ENCODE results near the gene CCDC40.

The CCDC40 gene

GRCh38 chr17:80047176-80047575 is 10.7 kb downstream of the CCDC40 start:
- peak; percentile 33 for DNase-seq (ENCODE audit: low spot score)

GRCh38 chr17:80049986-80050385 is 13.5 kb downstream of the CCDC40 start:
- no peak for DNase-seq (ENCODE audit: low spot score)

GRCh38 chr17:80050706-80051105 is 14.3 kb downstream of the CCDC40 start:
- DNase-seq (ENCODE audit: low spot score) = peak; percentile 28

GRCh38 chr17:80051681-80052080 is 15.2 kb downstream of the CCDC40 start:
- peak; percentile 24 for DNase-seq (ENCODE audit: low spot score)

GRCh38 chr17:80053102-80053501 is 16.7 kb downstream of the CCDC40 start:
- peak; percentile 24 for DNase-seq (ENCODE audit: low spot score)

- no peak for DNase-seq (ENCODE audit: low spot score)
These were observed 19.2 kb downstream of the CCDC40 start for GRCh38 chr17:80055597-80055996.

GRCh38 chr17:80058311-80058955 is 22.0 kb downstream of the CCDC40 start:
- peak; percentile 25 for DNase-seq (ENCODE audit: low spot score)

GRCh38 chr17:80060644-80061043 is 24.2 kb downstream of the CCDC40 start:
- no peak for DNase-seq (ENCODE audit: low spot score)

- DNase-seq (ENCODE audit: low spot score) = peak; percentile 34
These were observed 25.0 kb downstream of the CCDC40 start for GRCh38 chr17:80061421-80061820.

- DNase-seq (ENCODE audit: low spot score) = peak; percentile 41
These were observed 27.6 kb downstream of the CCDC40 start for GRCh38 chr17:80063830-80064585.

GRCh38 chr17:80064696-80065095 is 28.3 kb downstream of the CCDC40 start:
- no peak for DNase-seq (ENCODE audit: low spot score)

- peak; percentile 62 for DNase-seq (ENCODE audit: low spot score)
These were observed 29.2 kb downstream of the CCDC40 start for GRCh38 chr17:80065478-80066170.

- no peak for DNase-seq (ENCODE audit: low spot score)
These were observed 31.0 kb downstream of the CCDC40 start for GRCh38 chr17:80067393-80067986.

- DNase-seq (ENCODE audit: low spot score) = peak; percentile 34
These were observed 32.1 kb downstream of the CCDC40 start for GRCh38 chr17:80068301-80069222.

GRCh38 chr17:80070375-80071115 is 34.1 kb downstream of the CCDC40 start:
- DNase-seq (ENCODE audit: low spot score) = peak; percentile 25

GRCh38 chr17:80071116-80071841 is 34.8 kb downstream of the CCDC40 start:
- peak; percentile 32 for DNase-seq (ENCODE audit: low spot score)

GRCh38 chr17:80072410-80072809 is 36.0 kb downstream of the CCDC40 start:
- no peak for DNase-seq (ENCODE audit: low spot score)

- DNase-seq (ENCODE audit: low spot score) = no peak
These were observed 43.6 kb downstream of the CCDC40 start for GRCh38 chr17:80080081-80080480.

GRCh38 chr17:80081596-80081995 is 45.2 kb downstream of the CCDC40 start:
- no peak for DNase-seq (ENCODE audit: low spot score)

Data from D341Med (cell line).